Lower leg skin (tissue), 4 donors: Measurements from ENCODE around the gene COPS4. TPM values are rescaled to one million over a fixed set of nuclear protein-coding genes. Genes with fewer than 3 reads are reported as not detected.

Experiments
- DNase-seq, 2 donors: peaks; one replicate each; pipeline ENCODE4 v3.0.0-alpha.2; 2019; ENCODE audit warnings: low spot score in 2 of 2
- H3K4me3 ChIP-seq: fragments of 200-600 bp; sonication (generic); 2 replicates; pipeline ENCODE4 v1.5.1; 2017; ENCODE audit warnings: mild to moderate bottlenecking, low read depth; ENCODE audit not compliant: poor library complexity, severe bottlenecking
- POLR2A ChIP-seq, 2 donors: fragments of 450-650 bp; IDR thresholded peaks; one replicate each; pipeline ENCODE4 v1.6.1; 2016 to 2017; ENCODE audit warnings: antibody characterized with exemption in 2 of 2, mild to moderate bottlenecking in 1 of 2, moderate library complexity in 1 of 2
- WGBS, 2 donors: methylation state at CpG; one replicate each; pipeline ENCODE4 v1.1.5; 2018; 5-methylcytosine and 5-hydroxymethylcytosine counted together
- intact Hi-C: fragments of 100-400 bp; cut with DNase I; formaldehyde crosslinking; loops from one replicate; pipeline ENCODE4 v1.15.0; 2023; ENCODE audit warnings: low total_unique reads
- total RNA-seq, 4 donors: library from RNA; depleted of rRNA; stranded (reverse); fragments of >200 nt; gene quantifications; one replicate each; pipeline ENCODE4 v1.1.0, GENCODE V29; 2016
- TF ChIP-seq, protein P1 (sequence below), 3 donors: fragments of 450-650 bp; IDR thresholded peaks; one replicate each; pipeline ENCODE4 v1.5.1; 2016; ENCODE audit warnings: antibody characterized with exemption in 3 of 3, mild to moderate bottlenecking in 3 of 3, moderate library complexity in 2 of 3

COPS4 gene
- total RNA-seq, 4 donors from 2014 or later, result 18.4 to 56.5 (median 43.7) TPM

DNA sequence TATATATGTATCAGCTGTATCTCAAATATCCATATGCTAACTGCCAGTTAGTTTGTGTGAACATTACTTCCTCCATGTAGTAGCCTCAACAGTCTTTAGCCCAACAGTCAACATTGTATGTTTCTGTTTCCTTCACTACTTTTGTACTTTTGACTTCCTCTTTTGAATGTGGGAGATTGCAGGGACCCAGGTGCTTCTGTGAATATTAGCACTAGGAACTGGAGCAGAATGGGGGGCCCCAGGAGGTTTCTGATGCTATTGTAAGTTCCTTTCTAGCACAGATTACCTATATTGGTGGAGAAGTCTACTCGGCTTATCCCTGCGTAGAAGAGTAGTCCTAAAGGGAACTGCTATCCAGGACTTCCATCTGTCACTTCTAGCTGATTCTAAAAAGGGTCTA is 77.2 kb downstream of the COPS4 start:
- no peak for TF ChIP-seq POLR2A (IDR thresholded peaks at IDR 0.05)
- TF ChIP-seq, protein P1, sequence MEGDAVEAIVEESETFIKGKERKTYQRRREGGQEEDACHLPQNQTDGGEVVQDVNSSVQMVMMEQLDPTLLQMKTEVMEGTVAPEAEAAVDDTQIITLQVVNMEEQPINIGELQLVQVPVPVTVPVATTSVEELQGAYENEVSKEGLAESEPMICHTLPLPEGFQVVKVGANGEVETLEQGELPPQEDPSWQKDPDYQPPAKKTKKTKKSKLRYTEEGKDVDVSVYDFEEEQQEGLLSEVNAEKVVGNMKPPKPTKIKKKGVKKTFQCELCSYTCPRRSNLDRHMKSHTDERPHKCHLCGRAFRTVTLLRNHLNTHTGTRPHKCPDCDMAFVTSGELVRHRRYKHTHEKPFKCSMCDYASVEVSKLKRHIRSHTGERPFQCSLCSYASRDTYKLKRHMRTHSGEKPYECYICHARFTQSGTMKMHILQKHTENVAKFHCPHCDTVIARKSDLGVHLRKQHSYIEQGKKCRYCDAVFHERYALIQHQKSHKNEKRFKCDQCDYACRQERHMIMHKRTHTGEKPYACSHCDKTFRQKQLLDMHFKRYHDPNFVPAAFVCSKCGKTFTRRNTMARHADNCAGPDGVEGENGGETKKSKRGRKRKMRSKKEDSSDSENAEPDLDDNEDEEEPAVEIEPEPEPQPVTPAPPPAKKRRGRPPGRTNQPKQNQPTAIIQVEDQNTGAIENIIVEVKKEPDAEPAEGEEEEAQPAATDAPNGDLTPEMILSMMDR (IDR thresholded peaks at IDR 0.05), result no peak
- intact Hi-C loops, result no loop called here
- WGBS, 2 donors, result 78 to 88% methylated on average over 2 of the region's 2 CpGs
- no peak overlapping the region for H3K4me3 ChIP-seq
- no peak for DNase-seq

GRCh38 chr4:83112678-83113428 is 77.9 kb downstream of the COPS4 start:
- 82 to 85% methylated on average over 16 of the region's 16 CpGs for WGBS, 2 donors
- no peak for TF ChIP-seq POLR2A (IDR thresholded peaks at IDR 0.05)
- TF ChIP-seq, protein P1 (IDR thresholded peaks at IDR 0.05), result no peak
- intact Hi-C loops, result no loop called here
- no peak for DNase-seq
- no peak overlapping the region for H3K4me3 ChIP-seq

- intact Hi-C loops, result no loop called here
- 45 to 56% methylated on average over 3 of the region's 3 CpGs for WGBS, 2 donors
- no peak overlapping the region for H3K4me3 ChIP-seq
- DNase-seq, result no peak
- no peak for TF ChIP-seq POLR2A (IDR thresholded peaks at IDR 0.05)
- TF ChIP-seq, protein P1 (IDR thresholded peaks at IDR 0.05), result no peak
Measured at GRCh38 chr4:83113429-83113786, 78.4 kb downstream of the COPS4 start.

DNA sequence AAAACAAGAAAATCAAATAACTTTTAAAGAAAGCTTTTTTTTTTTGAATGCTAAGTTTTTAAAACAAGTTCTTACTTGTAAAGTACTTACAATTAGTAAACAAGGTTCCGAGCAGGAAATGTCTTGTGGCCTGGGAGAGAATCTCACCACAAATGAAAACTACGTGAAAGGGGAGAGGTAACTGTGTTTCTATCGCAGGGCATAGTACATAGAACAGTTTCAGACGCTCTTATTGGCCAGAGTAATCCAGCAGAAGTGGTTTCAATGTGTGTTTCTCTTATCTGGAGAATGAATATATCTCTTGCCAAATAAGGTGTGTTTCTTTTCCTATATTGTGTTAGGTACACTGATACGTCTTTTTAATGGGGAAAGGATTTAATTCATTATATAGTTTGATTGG is 79.6 kb downstream of the COPS4 start, which contains the start of gene PLAC8:
TSS of gene PLAC8 (minus strand) at position 154 of the 400 bp plus-strand sequence. CDS start 6,808 bp downstream, outside the sequence.
- no peak within 1 kb of the TSS for H3K4me3 ChIP-seq
- no peak for DNase-seq
- intact Hi-C loops, result no loop called here

GRCh38 chr4:83115000-83115399 is 80.0 kb downstream of the COPS4 start:
- TF ChIP-seq POLR2A (IDR thresholded peaks at IDR 0.05), result no peak
- TF ChIP-seq, protein P1 (IDR thresholded peaks at IDR 0.05), result no peak
- DNase-seq, result no peak
- no peak overlapping the region for H3K4me3 ChIP-seq
- intact Hi-C loops, result no loop called here

More for the DNA sequence above, 79.6 kb downstream of the COPS4 start, which contains the start of gene PLAC8:
- WGBS, 2 donors, result 36 to 46% methylated on average over 5 of the region's 5 CpGs
- TF ChIP-seq, protein P1 (IDR thresholded peaks at IDR 0.05), result no peak
- TF ChIP-seq POLR2A (IDR thresholded peaks at IDR 0.05), result no peak
